GM18526 (cell line): ENCODE measurements around the gene DIO3.

ENCODE experiments used
- POLR2A ChIP-seq: IDR thresholded peaks from 3 replicates; pipeline ENCODE4 v1.6.1; 2011; ENCODE audit not compliant: insufficient read length; ENCODE audit errors: extremely low read depth

Gene DIO3

DNA sequence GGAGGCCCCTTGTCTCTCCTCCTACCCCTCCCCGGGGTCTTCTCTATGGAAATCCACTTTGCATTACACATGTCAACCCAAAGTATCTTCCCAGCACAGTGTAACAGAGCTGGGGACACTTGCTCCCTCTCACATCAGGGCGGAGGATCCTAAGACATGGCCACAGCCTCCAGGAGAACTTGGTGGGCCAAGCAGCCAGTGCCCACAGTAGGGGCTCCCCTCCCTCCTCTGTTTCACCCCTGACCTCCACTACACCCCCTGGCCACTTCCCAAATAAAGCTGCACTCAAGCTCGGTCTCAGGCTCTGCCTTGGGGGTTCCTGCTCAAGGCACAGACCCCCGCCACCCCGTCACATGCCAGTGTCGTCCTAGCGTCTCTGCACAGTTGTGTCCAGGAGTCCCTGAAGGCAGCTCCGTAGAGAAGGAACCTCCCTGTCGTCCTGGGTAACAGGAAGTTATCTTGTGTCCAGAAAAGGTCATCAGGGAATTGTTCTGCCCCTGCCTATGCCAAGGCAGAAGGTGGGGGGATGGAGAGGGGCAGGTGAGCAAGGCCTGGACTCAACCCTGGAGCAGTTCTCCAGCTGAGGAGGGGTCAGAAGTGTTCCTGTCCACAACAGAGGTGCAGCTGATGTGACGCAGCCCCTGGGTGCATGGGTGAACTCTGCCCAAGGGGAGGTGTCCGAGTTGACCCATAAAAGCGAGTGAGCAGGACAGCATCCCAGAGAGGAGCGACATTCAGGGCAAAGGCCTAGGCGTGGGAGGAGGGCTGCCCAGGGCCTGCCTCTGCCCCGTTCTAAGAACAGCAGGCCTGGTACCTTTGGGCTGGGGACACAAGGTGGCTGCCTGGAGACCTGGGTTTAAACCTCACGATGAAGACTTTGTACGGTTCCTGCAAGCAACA lies 25.5 kb downstream of the DIO3 start:
- no peak for TF ChIP-seq POLR2A

DNA sequence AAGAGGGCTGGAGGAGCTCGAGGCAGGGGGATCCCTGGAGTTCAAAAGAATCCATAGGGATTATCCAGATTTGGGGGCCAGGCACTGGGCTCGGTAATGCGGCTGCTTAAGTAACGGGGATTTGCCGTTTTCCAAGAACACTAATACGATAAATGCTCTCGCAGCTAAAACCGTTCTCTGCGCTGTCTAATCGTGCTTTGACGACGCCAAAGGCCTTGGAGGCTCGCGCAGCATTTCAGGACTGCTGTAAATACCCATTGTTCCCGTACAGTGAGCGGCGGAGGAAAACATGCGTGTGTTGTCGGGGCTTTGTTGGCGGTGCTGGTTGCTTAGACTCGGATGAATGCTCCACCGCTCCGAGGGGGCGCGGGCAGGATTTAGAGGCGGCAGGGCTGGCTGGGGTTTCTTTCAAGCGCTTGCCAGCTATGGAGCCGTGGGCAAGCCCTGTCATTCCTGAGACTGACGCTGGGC lies 26.2 kb downstream of the DIO3 start:
- no peak for TF ChIP-seq POLR2A

- TF ChIP-seq POLR2A, result no peak
These were observed 27.1 kb downstream of the DIO3 start for GRCh38 chr14:101588286-101588975.

DNA sequence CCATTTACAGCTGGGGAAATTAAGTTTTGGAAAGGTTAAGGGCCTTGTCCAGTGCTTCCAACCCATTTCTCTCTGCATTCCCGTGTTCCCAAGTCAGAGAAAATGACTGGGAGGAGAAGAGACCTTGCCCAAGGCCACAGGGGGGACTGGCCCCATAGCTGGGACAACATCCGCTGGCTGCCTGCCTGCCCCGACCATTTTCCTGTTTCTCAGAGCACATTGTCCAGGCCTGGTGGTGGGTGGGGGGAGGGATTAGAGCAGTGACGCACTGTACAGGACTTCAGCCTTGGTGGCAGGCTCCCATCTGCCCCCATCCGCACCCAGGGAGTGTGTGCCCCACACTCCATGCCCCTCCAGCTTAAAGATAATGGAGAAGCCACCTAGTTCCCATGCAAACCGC lies 27.7 kb downstream of the DIO3 start:
- TF ChIP-seq POLR2A, result no peak

- TF ChIP-seq POLR2A, result no peak
These were observed 28.3 kb downstream of the DIO3 start for GRCh38 chr14:101589486-101590015.

- TF ChIP-seq POLR2A, result no peak
These were observed 28.8 kb downstream of the DIO3 start for GRCh38 chr14:101590062-101590461.

- TF ChIP-seq POLR2A, result no peak
These were observed 29.3 kb downstream of the DIO3 start for GRCh38 chr14:101590616-101591015.

DNA sequence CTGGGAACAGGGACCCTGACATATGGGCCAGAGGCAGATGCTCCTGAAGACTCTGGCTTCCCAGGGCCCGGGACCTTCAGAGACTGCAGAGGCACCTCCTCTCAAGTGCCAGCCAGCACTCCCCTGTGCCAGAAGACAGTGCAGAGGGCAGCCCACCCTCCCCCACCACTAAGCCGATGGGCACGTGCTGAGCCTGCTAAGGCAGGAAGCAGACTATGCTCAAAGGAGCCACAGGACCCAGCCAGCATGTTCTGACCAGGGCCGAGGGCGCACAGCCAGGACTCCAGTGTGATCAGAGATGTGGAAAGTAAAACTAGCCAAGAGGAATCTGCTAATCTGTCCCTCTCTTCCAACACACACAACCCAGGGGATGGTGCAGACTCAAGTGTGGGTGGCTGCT lies 29.8 kb downstream of the DIO3 start:
- no peak for TF ChIP-seq POLR2A

DNA sequence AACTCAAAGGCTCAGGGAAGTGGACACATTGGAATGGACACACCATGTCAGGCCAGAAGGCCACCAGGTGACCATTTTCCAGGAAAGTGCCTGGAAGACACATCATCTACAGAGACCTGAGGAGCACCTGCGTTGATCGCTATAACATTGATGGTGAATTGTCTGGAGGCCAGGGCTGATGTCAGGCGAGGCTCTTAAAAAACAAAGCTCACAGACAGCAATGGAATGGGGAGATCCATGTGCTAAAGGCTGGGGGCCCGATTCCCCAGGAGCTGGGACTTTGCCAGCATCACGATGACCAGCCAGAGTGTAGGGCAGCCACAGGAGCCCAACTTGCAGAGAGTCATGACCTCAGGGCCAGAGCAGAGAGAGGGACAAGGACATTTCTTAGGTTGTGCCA lies 30.3 kb downstream of the DIO3 start:
- TF ChIP-seq POLR2A, result no peak

DNA sequence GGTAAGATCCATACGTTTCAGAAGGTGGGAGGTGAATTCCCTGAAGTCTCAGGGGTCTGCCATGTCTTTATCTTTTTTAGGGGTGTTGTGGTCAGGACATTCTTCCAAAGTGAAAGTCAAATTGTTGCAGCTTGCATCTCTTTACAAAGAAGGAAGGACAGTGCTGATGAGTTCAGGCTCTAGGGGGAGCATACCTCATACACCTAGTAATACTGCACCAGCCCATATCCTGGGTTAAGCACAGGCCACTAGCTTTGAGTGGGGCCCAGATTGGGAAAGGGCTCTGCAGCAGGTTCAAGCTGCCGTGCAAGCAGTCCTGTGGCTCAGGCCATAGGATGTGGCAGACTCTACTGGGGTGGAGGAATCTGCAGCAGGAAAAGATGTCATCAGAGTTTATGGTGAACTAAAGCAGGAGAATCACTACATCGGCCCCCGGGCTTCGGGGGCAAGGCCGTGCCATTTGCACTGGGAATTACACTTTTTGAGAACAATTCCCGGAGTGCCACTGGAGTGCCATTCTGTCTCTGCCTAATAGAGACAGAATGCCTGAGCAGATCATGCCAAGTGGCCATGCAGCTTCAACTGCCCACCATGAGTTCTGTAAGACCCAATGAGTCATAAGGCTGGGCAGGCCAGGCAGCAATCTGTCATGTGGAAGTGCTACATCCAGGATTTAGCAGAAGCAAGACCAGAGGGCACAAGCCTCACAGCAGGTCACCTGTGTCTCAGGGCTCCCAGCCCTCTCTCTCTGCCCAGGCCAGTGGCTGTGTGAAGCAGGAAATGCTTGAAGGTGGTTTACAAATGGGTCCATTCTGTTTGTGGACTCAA lies 32.3 kb downstream of the DIO3 start:
- TF ChIP-seq POLR2A, result no peak

- no peak for TF ChIP-seq POLR2A
These were observed 33.3 kb downstream of the DIO3 start for GRCh38 chr14:101594511-101595148.

GRCh38 chr14:101595349-101595748 lies 34.1 kb downstream of the DIO3 start:
- TF ChIP-seq POLR2A, result no peak

- TF ChIP-seq POLR2A, result no peak
These were observed 34.8 kb downstream of the DIO3 start for GRCh38 chr14:101595887-101596721.

- no peak for TF ChIP-seq POLR2A
These were observed 35.4 kb downstream of the DIO3 start for GRCh38 chr14:101596742-101597141.

- no peak for TF ChIP-seq POLR2A
These were observed 36.9 kb downstream of the DIO3 start for GRCh38 chr14:101598159-101598558.
